SKM-1 (cell line): ENCODE data around the gene TYRP1.

ENCODE experiments used
- DNase-seq: peaks from one replicate; lab custom pipeline; 2025; ENCODE audit not compliant: unreplicated experiment; lab: John Stamatoyannopoulos, UW

The TYRP1 gene

GRCh38 chr9:12696931-12697622 is 3.9 kb downstream of the TYRP1 start:
- DNase-seq: no peak

GRCh38 chr9:12697719-12698118 is 4.5 kb downstream of the TYRP1 start:
- DNase-seq: no peak

- no peak for DNase-seq
Measured at GRCh38 chr9:12698266-12698665, 5.1 kb downstream of the TYRP1 start.

GRCh38 chr9:12698986-12699385 is 5.8 kb downstream of the TYRP1 start:
- no peak for DNase-seq

GRCh38 chr9:12699529-12699928 is 6.3 kb downstream of the TYRP1 start:
- DNase-seq: no peak

- DNase-seq: no peak
Measured at GRCh38 chr9:12701126-12701525, 7.9 kb downstream of the TYRP1 start.

- no peak for DNase-seq
Measured at GRCh38 chr9:12702160-12702758, 9.1 kb downstream of the TYRP1 start.

- DNase-seq: no peak
Measured at GRCh38 chr9:12703996-12704395, 10.8 kb downstream of the TYRP1 start.

- DNase-seq: no peak
Measured at GRCh38 chr9:12705738-12706391, 12.7 kb downstream of the TYRP1 start.

- no peak for DNase-seq
Measured at GRCh38 chr9:12708562-12709298, 15.5 kb downstream of the TYRP1 start.

- no peak for DNase-seq
Measured at GRCh38 chr9:12712532-12712931, 19.3 kb downstream of the TYRP1 start.

- no peak for DNase-seq
Measured at GRCh38 chr9:12715268-12715667, 22.1 kb downstream of the TYRP1 start.

- DNase-seq: peak; percentile 7
Measured at GRCh38 chr9:12716823-12717600, 23.8 kb downstream of the TYRP1 start.

GRCh38 chr9:12717907-12718306 is 24.7 kb downstream of the TYRP1 start:
- no peak for DNase-seq

GRCh38 chr9:12718482-12719026 is 25.4 kb downstream of the TYRP1 start:
- no peak for DNase-seq

- DNase-seq: peak; percentile 15
Measured at GRCh38 chr9:12719431-12719830, 26.2 kb downstream of the TYRP1 start.

- DNase-seq: no peak
Measured at GRCh38 chr9:12720551-12720950, 27.4 kb downstream of the TYRP1 start.

- no peak for DNase-seq
Measured at GRCh38 chr9:12722131-12722530, 28.9 kb downstream of the TYRP1 start.

GRCh38 chr9:12723409-12724028 is 30.3 kb downstream of the TYRP1 start:
- DNase-seq: peak; percentile 15

GRCh38 chr9:12726795-12727194 is 33.6 kb downstream of the TYRP1 start:
- DNase-seq: no peak
